ENCODE measurements around the gene SLC35C1. TPM values are rescaled to one million over a fixed set of nuclear protein-coding genes. Genes with fewer than 3 reads are reported as not detected.
A peak's percentile ranks its signal among the peaks of the same experiment; 100 is the strongest.
"Not testable (repeated sequence)": the region's sequence is repeated elsewhere in the genome, so short reads cannot be mapped to it uniquely, and the experiment has no call there.

Gene SLC35C1
- total RNA-seq, 2 experiments from 2014 or later, result 9.6 to 9.8 TPM

GRCh38 chr11:45812581-45813548 is 7.9 kb downstream of the SLC35C1 start:
- no peak for ATAC-seq
- Mint-ChIP-seq H3K27ac (peak overlapping the region; percentile 60), H3K9me3 (ENCODE audit: low read depth) (no peaks in the 10 kb centered on the region), H3K4me3 (no peak overlapping the region), H3K36me3 (ENCODE audit: low read depth) (peaks cover 7% of the 10 kb centered on the region), H3K27me3 (no peaks in the 10 kb centered on the region), H3K4me1 (peaks cover 23% of the 10 kb centered on the region)
- ChIA-PET CTCF (interaction anchor here (0.6 to 1.7 kb wide), 5 partner anchors 18 to 41 kb away, joined by 3 to 4 read pairs (median 4); no protein-coding TSS in a partner anchor), POLR2A (interaction anchor here (0.7 kb wide), 1 partner anchor 1923 kb away, joined by 3 read pairs; no protein-coding TSS in a partner anchor)
- intact Hi-C loops (cut with DNase I, micrococcal nuclease), result no loop called here
- DNase-seq, result no peak

- Mint-ChIP-seq H3K27ac (no peak overlapping the region), H3K27me3 (no peaks in the 10 kb centered on the region), H3K9me3 (ENCODE audit: low read depth) (no peaks in the 10 kb centered on the region), H3K4me1 (no peaks in the 10 kb centered on the region), H3K36me3 (ENCODE audit: low read depth) (no peaks in the 10 kb centered on the region), H3K4me3 (no peak overlapping the region)
- CTCF ChIA-PET, result no interaction called here
- ATAC-seq (peak; percentile 42), DNase-seq (no peak)
- POLR2A ChIA-PET, result no interaction called here
- intact Hi-C loops (cut with DNase I, micrococcal nuclease), result no loop called here
Observed at GRCh38 chr11:45815747-45816146, 10.8 kb downstream of the SLC35C1 start.

- H3K4me1 Mint-ChIP-seq, result no peaks in the 10 kb centered on the region
- no peak for DNase-seq
- H3K9me3 Mint-ChIP-seq (ENCODE audit: low read depth), result no peaks in the 10 kb centered on the region
- no peaks in the 10 kb centered on the region for H3K27me3 Mint-ChIP-seq
- ATAC-seq, result no peak
- intact Hi-C loops (cut with DNase I, micrococcal nuclease), result no loop called here
- no peak overlapping the region for H3K27ac Mint-ChIP-seq
- no peak overlapping the region for H3K4me3 Mint-ChIP-seq
- ChIA-PET CTCF (no interaction called here), POLR2A (no interaction called here)
- no peaks in the 10 kb centered on the region for H3K36me3 Mint-ChIP-seq (ENCODE audit: low read depth)
Observed at GRCh38 chr11:45816614-45817013, 11.7 kb downstream of the SLC35C1 start.

GRCh38 chr11:45817191-45817590 is 12.2 kb downstream of the SLC35C1 start:
- no peak for DNase-seq
- Mint-ChIP-seq H3K9me3 (ENCODE audit: low read depth) (no peaks in the 10 kb centered on the region), H3K36me3 (ENCODE audit: low read depth) (no peaks in the 10 kb centered on the region), H3K4me3 (no peak overlapping the region), H3K4me1 (no peaks in the 10 kb centered on the region), H3K27ac (no peak overlapping the region), H3K27me3 (no peaks in the 10 kb centered on the region)
- POLR2A ChIA-PET, result no interaction called here
- no peak for ATAC-seq
- CTCF ChIA-PET, result interaction anchor here (1.2 kb wide), 1 partner anchor 11 kb away, joined by 3 read pairs; no protein-coding TSS in a partner anchor
- intact Hi-C loops (cut with DNase I, micrococcal nuclease), result no loop called here

- no peaks in the 10 kb centered on the region for H3K9me3 Mint-ChIP-seq (ENCODE audit: low read depth)
- H3K27ac Mint-ChIP-seq, result no peak overlapping the region
- no peaks in the 10 kb centered on the region for H3K27me3 Mint-ChIP-seq
- ChIA-PET POLR2A (no interaction called here), CTCF (no interaction called here)
- no peaks in the 10 kb centered on the region for H3K4me1 Mint-ChIP-seq
- ATAC-seq, result no peak
- H3K4me3 Mint-ChIP-seq, result no peak overlapping the region
- DNase-seq, result no peak
- H3K36me3 Mint-ChIP-seq (ENCODE audit: low read depth), result no peaks in the 10 kb centered on the region
- intact Hi-C loops (cut with DNase I, micrococcal nuclease), result no loop called here
Observed at GRCh38 chr11:45818961-45819605, 14.1 kb downstream of the SLC35C1 start.

- intact Hi-C loops (cut with DNase I, micrococcal nuclease), result no loop called here
- no peak overlapping the region for H3K27ac Mint-ChIP-seq
- H3K9me3 Mint-ChIP-seq (ENCODE audit: low read depth), result no peaks in the 10 kb centered on the region
- ATAC-seq (no peak), DNase-seq (no peak)
- H3K4me1 Mint-ChIP-seq, result no peaks in the 10 kb centered on the region
- no peak overlapping the region for H3K4me3 Mint-ChIP-seq
- ChIA-PET POLR2A (no interaction called here), CTCF (no interaction called here)
- no peaks in the 10 kb centered on the region for H3K27me3 Mint-ChIP-seq
- H3K36me3 Mint-ChIP-seq (ENCODE audit: low read depth), result no peaks in the 10 kb centered on the region
Observed at GRCh38 chr11:45820211-45820857, 15.4 kb downstream of the SLC35C1 start.

GRCh38 chr11:45826492-45826891 is 21.5 kb downstream of the SLC35C1 start:
- H3K27ac Mint-ChIP-seq; ATAC-seq; H3K9me3 Mint-ChIP-seq (ENCODE audit: low read depth); DNase-seq; intact Hi-C loops (cut with DNase I, micrococcal nuclease); CTCF ChIA-PET; H3K36me3 Mint-ChIP-seq (ENCODE audit: low read depth); POLR2A ChIA-PET; H3K4me3 Mint-ChIP-seq; H3K4me1 Mint-ChIP-seq: not testable (repeated sequence)
- peaks cover 12% of the 10 kb centered on the region for H3K27me3 Mint-ChIP-seq

GRCh38 chr11:45827123-45827522 is 22.2 kb downstream of the SLC35C1 start:
- no peak for ATAC-seq
- intact Hi-C loops (cut with DNase I, micrococcal nuclease), result no loop called here
- H3K4me3 Mint-ChIP-seq, result no peak overlapping the region
- H3K9me3 Mint-ChIP-seq (ENCODE audit: low read depth), result no peaks in the 10 kb centered on the region
- no peaks in the 10 kb centered on the region for H3K4me1 Mint-ChIP-seq
- no peak for DNase-seq
- CTCF ChIA-PET, result no interaction called here
- H3K27ac Mint-ChIP-seq, result no peak overlapping the region
- H3K36me3 Mint-ChIP-seq (ENCODE audit: low read depth), result no peaks in the 10 kb centered on the region
- H3K27me3 Mint-ChIP-seq, result peaks cover 12% of the 10 kb centered on the region
- POLR2A ChIA-PET, result no interaction called here

- no peak overlapping the region for H3K27ac Mint-ChIP-seq
- ChIA-PET POLR2A (no interaction called here), CTCF (interaction anchor here (0.7 to 2.9 kb wide), 2 partner anchors 14 to 54 kb away, joined by 3 to 15 read pairs; no protein-coding TSS in a partner anchor)
- H3K27me3 Mint-ChIP-seq, result peaks cover 12% of the 10 kb centered on the region
- H3K36me3 Mint-ChIP-seq (ENCODE audit: low read depth), result no peaks in the 10 kb centered on the region
- ATAC-seq (no peak), DNase-seq (no peak)
- no peak overlapping the region for H3K4me3 Mint-ChIP-seq
- no peaks in the 10 kb centered on the region for H3K9me3 Mint-ChIP-seq (ENCODE audit: low read depth)
- H3K4me1 Mint-ChIP-seq, result peaks cover 4% of the 10 kb centered on the region
- intact Hi-C loops (cut with DNase I, micrococcal nuclease), result no loop called here
Observed at GRCh38 chr11:45828996-45829395, 24.0 kb downstream of the SLC35C1 start.

- H3K36me3 Mint-ChIP-seq (ENCODE audit: low read depth), result no peaks in the 10 kb centered on the region
Observed at GRCh38 chr11:45830596-45830995, 25.6 kb downstream of the SLC35C1 start.

GRCh38 chr11:45832811-45833441 is 28.0 kb downstream of the SLC35C1 start:
- CTCF ChIA-PET, result interaction anchor here (2.1 kb wide), 1 partner anchor 10 kb away, joined by 7 read pairs; no protein-coding TSS in a partner anchor
- H3K27me3 Mint-ChIP-seq, result peaks cover 4% of the 10 kb centered on the region
- no peak overlapping the region for H3K4me3 Mint-ChIP-seq
- DNase-seq (no peak), ATAC-seq (no peak)
- intact Hi-C loops (cut with DNase I, micrococcal nuclease), result no loop called here
- H3K9me3 Mint-ChIP-seq (ENCODE audit: low read depth), result no peaks in the 10 kb centered on the region
- H3K36me3 Mint-ChIP-seq (ENCODE audit: low read depth), result no peaks in the 10 kb centered on the region
- POLR2A ChIA-PET, result no interaction called here
- no peak overlapping the region for H3K27ac Mint-ChIP-seq
- peaks cover 9% of the 10 kb centered on the region for H3K4me1 Mint-ChIP-seq

More at GRCh38 chr11:45830596-45830995, 25.6 kb downstream of the SLC35C1 start:
- POLR2A ChIA-PET, result no interaction called here
- ATAC-seq (no peak), DNase-seq (no peak)
- CTCF ChIA-PET, result interaction anchor here (0.7 to 2.9 kb wide), 3 partner anchors 13 to 47 kb away, joined by 3 to 15 read pairs (median 4); no protein-coding TSS in a partner anchor
- peaks cover 12% of the 10 kb centered on the region for H3K27me3 Mint-ChIP-seq
- H3K27ac Mint-ChIP-seq, result no peak overlapping the region
- H3K9me3 Mint-ChIP-seq (ENCODE audit: low read depth), result no peaks in the 10 kb centered on the region
- H3K4me3 Mint-ChIP-seq, result no peak overlapping the region
- peaks cover 9% of the 10 kb centered on the region for H3K4me1 Mint-ChIP-seq
- intact Hi-C loops (cut with DNase I, micrococcal nuclease), result no loop called here
